ENCODE measurements around the gene RPAP3. TPM values are rescaled to one million over a fixed set of nuclear protein-coding genes. Genes with fewer than 3 reads are reported as not detected.

Gene RPAP3
- total RNA-seq, 1 donor from 2014 or later = 23.6 TPM

DNA sequence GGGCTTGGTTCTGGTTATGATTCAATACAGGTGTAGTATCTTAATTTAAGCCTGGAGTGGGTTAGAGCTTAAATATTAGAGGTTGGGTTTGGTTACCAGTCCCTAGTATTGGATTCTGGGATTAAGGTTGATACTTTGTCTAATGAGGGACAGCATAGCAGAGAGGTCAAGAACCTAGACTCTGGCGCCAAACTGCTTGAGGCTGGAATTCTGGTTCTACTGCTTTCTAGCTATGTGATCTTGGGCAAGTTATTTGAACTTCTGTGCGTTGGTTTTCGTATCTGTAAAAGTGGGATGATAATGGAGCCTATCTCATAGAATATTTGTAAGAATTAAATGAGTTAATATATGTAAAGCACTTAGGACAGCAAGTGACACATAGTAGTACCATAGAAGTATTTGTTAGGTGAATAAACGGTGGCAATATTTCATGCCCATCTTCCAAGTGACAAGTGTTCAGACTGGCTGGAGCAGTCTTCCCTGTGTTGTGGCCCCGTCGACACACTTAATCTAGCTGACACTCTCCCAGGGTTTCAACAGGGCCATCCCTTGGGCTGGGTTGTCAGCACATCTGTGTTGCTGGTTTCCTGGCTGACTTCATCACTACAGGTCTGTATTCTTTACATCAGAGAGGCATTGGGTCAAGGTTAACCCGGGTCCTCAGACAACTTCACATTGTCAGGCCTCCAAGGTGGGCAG is 16.5 kb upstream of the RPAP3 start:
- DNase-seq (ENCODE audit: low spot score in 2 of 2) (no peak), FAIRE-seq (no peak)

GRCh38 chr12:47721431-47721973 is 15.7 kb upstream of the RPAP3 start:
- FAIRE-seq = no peak
- no peak for DNase-seq (ENCODE audit: low spot score in 2 of 2)

DNA sequence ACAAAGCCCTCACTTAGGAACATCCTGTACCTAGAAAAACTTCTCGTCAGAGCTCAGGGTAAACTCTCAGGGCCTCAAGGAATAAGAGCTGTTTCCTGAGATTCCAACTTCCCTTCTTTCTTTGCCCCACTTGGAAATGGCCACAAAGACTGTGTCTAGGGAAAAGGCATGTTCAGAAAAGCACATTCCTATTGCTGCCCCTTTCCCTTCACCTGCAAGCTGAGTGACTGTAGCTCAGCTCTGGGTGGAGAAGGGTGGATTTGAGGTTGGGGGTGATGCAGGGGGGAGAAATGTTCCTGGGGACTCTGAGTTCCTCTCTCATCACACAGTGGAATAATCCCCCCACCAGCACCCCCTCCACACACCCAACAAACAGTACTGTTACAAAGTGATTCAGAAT is 12.7 kb upstream of the RPAP3 start:
- no peak for FAIRE-seq
- DNase-seq (ENCODE audit: low spot score in 2 of 2) = no peak

DNA sequence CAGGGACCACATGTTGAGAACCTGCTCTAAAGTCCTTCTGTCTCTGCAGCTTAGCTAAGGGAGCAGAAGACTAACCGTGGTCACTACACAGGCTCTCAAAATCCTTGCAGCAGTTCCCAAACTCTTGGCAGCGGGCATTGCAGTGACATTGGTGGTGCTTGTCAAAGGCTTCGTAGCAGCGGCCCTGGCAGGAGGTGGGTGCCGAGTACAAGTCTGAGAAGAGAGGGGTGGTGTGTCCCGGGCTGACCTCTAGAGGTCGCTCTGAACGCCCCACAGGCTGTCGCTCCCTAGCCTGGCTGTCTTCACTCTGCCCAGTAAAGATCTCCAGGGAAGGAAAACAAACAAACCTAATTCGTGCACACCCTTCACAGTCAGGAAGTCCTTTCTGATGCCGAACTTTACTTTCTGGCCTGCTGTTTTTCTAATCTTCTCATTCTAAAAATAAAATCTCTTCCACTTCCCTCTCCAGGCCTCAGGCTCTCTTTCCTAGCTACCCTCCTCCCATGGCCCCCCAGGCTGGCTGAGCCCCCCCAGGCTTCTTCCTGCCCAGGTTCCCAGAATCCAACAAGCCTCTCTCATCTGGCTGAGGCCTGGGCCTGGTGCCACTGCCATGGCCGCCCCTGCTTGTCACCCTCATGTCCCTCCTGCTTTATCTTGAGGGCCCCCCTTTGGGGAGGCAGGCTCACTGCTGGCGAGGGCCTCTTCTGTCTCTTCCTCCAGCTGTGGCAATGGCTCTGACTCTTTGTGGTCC is 11.8 kb upstream of the RPAP3 start:
- no peak for FAIRE-seq
- DNase-seq (ENCODE audit: low spot score in 2 of 2) = peak; percentile 58 to 82

DNA sequence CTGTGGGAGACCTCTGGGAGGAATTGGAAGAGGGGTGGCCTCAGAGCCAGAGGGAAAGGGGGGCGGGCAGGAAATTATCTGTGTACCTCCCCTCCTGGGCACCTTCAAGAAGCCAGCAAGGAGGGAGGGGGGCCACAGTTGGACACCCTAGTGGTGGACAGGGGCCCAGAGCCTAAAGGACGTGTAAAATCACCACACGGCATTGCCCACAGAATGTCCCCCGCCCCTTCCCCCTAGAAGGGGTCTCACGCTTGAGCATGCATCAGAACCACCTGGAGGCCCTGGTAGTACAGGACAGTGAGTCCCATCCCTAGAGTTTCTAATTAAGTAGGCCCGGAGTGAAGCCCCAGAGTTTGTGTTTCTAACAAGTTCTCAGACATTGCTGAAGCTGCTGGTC is 11.2 kb upstream of the RPAP3 start:
- DNase-seq (ENCODE audit: low spot score in 2 of 2) = no peak
- no peak for FAIRE-seq

DNA sequence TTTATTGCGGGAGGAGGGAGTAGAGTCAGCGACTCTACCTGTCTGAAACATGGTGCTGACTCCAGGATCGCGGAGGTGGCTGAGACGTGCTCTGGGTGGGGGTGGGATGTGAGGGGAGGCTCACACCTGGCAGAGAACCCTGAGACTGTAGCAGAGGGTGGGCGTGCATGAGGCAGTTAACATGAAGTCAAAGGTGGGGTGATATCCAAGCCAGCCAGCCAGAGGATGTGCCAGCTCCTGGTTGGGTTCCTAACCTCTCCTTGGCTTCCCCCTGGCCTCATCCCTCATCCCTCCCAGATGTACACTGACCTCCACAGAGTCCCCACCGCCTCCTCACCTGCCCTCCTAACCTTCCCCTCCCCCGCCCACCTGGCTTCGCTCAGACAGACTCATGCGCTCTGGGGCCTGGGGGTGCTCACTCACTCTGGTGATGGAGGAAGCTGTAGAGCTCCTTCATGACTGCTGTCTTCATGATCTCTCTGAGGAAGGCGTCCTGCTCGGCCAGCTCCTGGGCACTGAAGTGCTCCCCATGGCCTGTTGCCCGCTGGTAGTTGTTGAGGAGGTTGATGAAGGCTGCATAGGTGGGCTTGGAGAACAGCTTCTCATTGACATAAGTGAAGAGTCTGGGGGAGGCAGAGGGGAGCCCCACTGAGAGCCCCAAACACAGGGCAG is 10.2 kb upstream of the RPAP3 start:
- FAIRE-seq (no peak), DNase-seq (ENCODE audit: low spot score in 2 of 2) (no peak)

GRCh38 chr12:47715393-47715876 is 9.6 kb upstream of the RPAP3 start:
- DNase-seq (ENCODE audit: low spot score in 2 of 2) = peak; percentile 54 to 74
- no peak for FAIRE-seq

DNA sequence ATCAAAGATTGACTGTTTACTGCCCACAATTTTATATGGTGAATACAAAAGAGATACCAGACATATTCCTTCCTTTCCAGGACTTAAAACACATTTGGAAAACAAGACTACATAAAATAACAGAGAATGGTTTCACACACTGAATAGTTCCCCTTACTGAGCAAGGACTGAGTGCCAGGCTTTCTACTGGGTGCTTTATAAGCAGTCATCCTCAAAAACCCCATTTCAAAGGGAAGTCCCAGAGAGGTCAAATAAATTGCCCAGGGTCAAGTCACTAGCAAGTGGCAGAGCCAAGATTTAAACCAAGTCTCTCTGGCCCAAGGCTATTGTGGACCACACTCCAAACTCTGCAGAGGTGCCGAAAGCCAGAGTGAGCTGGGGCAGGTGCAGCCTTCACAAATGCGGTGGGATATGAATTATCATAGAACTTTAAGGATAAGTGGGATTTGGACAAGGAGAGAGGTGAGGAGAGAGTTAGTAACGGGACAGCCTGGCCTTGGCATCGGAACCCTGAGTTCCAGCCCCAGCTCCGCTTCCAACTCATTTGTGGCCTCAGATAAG is 9.1 kb upstream of the RPAP3 start:
- no peak for FAIRE-seq
- DNase-seq (ENCODE audit: low spot score in 2 of 2) = no peak

DNA sequence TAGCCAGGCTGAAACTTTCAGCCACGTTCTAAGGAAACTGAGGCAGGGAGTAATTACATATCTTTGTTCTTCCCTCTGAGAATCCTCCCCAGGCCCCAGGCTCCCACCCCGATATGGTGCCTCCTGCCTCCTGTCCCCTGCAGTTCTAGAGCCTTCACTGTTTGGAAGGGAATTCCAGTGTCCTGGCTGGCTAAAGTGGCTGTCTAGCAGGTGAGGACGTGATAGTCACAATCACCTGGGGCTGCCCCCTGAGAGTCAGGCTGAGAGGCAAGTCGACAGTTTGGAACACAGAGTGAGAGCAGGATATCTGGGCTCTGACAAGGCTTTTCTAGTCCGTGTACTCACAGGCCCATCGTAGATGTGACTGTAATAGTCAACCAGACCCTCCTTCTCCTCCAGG is 6.3 kb upstream of the RPAP3 start:
- DNase-seq (ENCODE audit: low spot score in 2 of 2) (no peak), FAIRE-seq (no peak)

- DNase-seq (ENCODE audit: low spot score in 2 of 2) = no peak
- FAIRE-seq = no peak
Observed at GRCh38 chr12:47711448-47711847, 5.6 kb upstream of the RPAP3 start.

GRCh38 chr12:47710278-47710677 is 4.4 kb upstream of the RPAP3 start:
- DNase-seq (ENCODE audit: low spot score in 2 of 2) (no peak), FAIRE-seq (no peak)

DNA sequence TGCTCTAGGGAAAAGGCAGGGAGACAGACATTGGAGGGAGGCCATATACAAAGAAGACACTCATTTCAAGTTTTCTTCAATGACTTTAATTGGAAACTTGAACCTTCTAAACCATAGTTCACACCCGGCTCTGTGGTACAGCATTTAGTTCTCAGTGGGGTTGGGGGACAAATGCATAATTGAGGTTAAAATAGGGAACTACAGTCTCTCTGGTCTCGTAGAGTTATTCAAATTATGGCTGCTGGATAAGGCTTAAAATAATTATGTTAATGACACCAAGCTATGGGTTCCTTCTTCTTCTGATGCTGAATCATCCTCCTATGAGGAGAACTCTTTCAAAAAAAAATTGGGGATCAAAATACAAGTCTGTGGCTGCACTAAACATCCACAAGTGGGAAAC is 3.8 kb upstream of the RPAP3 start:
- DNase-seq (ENCODE audit: low spot score in 2 of 2) = no peak
- FAIRE-seq = no peak

GRCh38 chr12:47709237-47709636 is 3.4 kb upstream of the RPAP3 start:
- FAIRE-seq = no peak

GRCh38 chr12:47707905-47708543 is 2.2 kb upstream of the RPAP3 start:
- FAIRE-seq = no peak

More at GRCh38 chr12:47709237-47709636, 3.4 kb upstream of the RPAP3 start:
- DNase-seq (ENCODE audit: low spot score in 2 of 2) = no peak

GRCh38 chr12:47707355-47707754 is 1.5 kb upstream of the RPAP3 start:
- FAIRE-seq (no peak), DNase-seq (ENCODE audit: low spot score in 2 of 2) (no peak)

More at GRCh38 chr12:47707905-47708543, 2.2 kb upstream of the RPAP3 start:
- no peak for DNase-seq (ENCODE audit: low spot score in 2 of 2)

DNA sequence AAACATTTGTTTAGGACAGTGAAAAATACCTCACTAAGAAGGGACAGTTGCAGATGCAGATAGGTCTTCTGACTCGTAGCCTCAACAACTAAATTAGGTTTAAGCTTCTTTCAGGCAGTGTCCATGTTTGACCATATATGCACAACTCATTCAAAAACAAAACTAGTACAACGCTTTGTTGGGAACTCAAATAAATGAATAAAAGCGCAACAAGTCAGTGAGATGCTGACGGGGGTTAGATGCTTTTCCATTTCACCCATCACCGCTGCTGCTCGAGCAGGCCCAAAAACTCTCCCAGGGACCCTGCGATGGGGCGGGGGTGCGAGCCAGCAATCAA is 633 bp downstream of the RPAP3 start:
- DNase-seq (ENCODE audit: low spot score in 2 of 2) (no peak), FAIRE-seq (no peak)

- DNase-seq (ENCODE audit: low spot score in 2 of 2) = no peak
- FAIRE-seq = no peak
Observed at GRCh38 chr12:47704719-47705118, 1.1 kb downstream of the RPAP3 start.

- FAIRE-seq (no peak), DNase-seq (ENCODE audit: low spot score in 2 of 2) (no peak)
Observed at GRCh38 chr12:47700263-47700662, 5.6 kb downstream of the RPAP3 start.

GRCh38 chr12:47698631-47699030 is 7.2 kb downstream of the RPAP3 start:
- DNase-seq (ENCODE audit: low spot score in 2 of 2) (no peak), FAIRE-seq (no peak)

DNA sequence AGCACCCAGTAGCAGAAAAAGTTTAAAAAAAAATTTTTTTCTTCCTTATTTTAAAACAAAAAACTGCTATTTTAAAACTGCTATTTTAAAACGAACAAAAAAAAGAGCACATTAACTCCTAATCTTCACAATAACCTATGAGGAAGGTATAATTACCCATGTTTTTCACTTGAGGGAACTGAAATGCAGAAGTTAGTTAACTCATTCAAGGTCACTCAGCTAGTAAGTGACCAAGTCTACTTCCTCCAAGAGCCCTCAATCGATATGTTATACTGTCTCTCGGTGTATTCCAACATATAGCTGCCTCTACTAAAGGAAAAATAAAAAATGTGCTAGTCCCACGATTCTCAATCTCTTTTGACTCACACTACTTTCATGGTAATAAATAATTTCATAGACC is 7.8 kb downstream of the RPAP3 start:
- DNase-seq (ENCODE audit: low spot score in 2 of 2) (no peak), FAIRE-seq (no peak)
